ENCODE data around the gene CA4.
"Not testable (repeated sequence)": the region's sequence is repeated elsewhere in the genome, so short reads cannot be mapped to it uniquely, and the experiment has no call there.

Gene CA4

DNA sequence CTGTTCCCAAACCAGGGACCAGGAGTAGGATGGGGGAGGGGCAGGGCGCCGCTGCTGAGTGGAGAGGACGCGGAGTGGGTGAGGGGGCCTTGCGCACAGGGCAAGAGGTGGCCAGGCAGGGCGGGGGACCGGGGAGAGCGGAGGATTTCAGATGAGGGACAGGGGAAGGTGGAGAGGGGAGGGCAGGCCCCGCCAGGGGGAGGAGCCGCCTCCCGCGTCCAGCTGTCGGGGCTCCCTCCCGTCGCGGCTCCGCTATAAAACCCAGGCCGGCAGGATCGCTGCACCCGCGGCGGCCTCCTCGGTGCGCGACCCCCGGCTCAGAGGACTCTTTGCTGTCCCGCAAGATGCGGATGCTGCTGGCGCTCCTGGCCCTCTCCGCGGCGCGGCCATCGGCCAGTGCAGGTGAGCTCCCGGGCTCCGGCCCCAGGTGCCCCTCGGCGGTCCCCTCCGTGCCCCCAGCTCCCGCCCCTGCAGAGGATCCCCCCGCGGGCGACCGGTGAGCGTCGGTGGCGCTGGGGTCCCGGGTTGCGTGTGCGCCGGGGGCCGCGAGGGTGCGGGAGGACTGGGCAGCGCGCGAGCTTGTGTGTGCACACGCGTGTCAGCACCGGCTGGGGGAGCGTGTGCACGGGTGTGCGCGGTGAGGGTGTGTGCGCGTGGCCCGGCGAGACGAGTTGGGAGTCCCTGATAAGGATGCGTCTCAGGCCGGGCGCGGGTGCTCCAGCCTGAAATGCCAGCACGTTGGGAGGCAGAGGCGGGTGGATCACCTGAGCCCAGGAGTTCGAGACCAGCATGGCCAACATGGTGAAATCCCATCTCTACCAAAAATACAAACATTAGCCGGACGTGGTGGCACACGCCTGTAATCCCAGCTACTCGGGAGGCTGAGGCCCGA, at the start of gene CA4:
CA4 (plus strand) TSS at position 283 of the 892 bp plus-strand sequence; CDS start at position 345, 62 bp downstream.
- no peak for DNase-seq (ENCODE audit: low read depth, low spot score)

- not testable (repeated sequence) for DNase-seq (ENCODE audit: low read depth, low spot score)
Observed at GRCh38 chr17:60100577-60100976, 49.2 kb upstream of the CA4 start.

GRCh38 chr17:60102015-60102631, 47.6 kb upstream of the CA4 start:
- not testable (repeated sequence) for DNase-seq (ENCODE audit: low read depth, low spot score)

DNA sequence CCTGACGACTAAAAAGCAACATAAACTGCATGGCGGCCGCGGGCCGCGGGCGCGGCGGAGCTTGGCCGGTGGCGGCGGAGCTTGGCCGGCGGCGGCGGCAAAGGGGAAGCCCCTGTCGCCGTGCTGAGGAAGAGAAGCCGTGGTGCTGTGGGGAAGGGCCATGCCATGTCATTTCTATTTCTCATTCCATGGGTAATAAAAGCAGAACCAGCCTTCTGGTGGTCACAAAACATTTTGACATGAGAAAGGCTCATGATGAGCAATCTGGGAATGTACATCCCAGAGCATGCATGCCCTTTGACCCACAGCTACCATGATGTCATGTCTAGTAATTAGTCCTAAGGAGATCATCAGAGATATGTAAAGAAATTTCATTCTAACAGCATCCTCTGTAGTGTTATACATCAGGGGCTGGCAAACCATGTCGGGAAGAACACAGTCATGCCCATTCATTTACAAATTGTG, 47.1 kb upstream of the CA4 start:
- DNase-seq (ENCODE audit: low read depth, low spot score): no peak

DNA sequence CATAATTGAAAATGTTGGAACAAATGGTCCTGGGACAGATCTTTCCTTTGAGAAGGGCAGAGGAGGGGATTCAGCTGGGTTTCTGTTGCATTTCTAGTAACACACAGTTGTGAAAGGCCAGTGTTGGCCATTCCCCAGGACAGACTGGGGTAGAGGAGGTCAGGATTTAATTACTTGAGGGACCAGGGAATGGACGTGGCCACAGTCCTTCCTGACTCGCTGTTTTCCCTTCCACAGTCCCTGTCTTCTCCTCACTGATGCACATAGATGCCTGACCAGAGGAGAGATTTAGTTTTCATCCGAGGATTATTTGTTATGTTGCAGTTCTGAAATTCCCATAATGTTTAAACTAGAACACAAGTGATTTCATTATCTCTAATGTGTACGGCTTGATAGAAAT, 45.8 kb upstream of the CA4 start:
- no peak for DNase-seq (ENCODE audit: low read depth, low spot score)

GRCh38 chr17:60106340-60107059, 43.3 kb upstream of the CA4 start:
- DNase-seq (ENCODE audit: low read depth, low spot score): no peak

DNA sequence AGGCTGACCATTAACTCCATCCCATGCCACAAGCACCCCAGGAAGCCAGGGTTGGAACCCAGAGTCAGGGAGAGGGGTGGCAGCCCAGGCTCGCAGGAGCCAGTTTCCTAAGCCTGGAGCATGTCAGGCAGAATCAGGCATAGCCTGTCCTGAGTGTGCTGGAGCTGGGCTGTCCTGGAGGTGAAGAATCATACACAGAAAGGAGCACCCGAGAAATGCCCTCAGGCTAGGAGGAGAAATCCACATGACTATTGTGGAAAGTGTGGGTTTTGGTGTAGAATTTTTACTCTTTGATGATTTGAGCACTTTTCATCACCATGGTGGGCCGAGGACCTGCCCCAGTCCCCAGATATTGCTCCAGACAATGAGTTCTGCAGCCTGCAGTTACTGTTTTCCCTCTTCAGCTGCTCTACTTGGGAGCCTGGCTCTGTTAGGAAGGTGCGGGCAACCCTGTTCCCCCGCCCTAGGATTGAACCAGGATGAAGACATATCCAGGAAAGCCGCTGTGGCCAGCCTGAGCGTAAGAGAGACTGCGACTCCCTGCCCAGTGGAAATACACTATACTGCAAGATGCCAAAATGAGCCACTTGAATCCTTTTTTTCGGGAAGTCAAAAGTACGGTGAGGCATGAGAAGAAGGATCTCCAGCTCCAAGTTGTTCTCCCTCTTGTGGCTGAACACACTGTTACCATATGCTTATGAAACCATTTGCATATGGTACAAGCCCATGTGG, 42.1 kb upstream of the CA4 start:
- DNase-seq (ENCODE audit: low read depth, low spot score): no peak

GRCh38 chr17:60108309-60108708, 41.5 kb upstream of the CA4 start:
- not testable (repeated sequence) for DNase-seq (ENCODE audit: low read depth, low spot score)

- no peak for DNase-seq (ENCODE audit: low read depth, low spot score)
Observed at GRCh38 chr17:60108712-60109111, 41.1 kb upstream of the CA4 start.

GRCh38 chr17:60109161-60109560, 40.6 kb upstream of the CA4 start:
- no peak for DNase-seq (ENCODE audit: low read depth, low spot score)

DNA sequence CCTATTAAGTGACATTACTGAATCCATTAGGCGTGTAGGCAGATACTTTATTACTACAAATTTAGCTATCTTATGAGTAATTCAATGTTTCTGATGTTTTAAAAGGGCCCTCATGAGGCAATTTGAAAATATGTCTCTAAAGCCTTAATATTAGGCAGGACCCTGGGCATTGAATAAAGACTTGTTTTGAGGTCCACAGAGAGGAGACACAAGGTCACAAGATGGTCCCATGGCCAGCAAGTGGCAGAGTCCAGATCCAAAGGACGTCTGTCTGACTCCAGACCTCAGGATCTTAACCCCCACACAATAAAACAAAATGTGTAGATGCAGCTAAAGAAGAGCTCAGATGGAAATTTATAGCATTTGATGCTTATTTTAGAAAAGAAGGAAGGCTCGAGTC, 39.2 kb upstream of the CA4 start:
- no peak for DNase-seq (ENCODE audit: low read depth, low spot score)

GRCh38 chr17:60111661-60112060, 38.1 kb upstream of the CA4 start:
- DNase-seq (ENCODE audit: low read depth, low spot score): not testable (repeated sequence)

- not testable (repeated sequence) for DNase-seq (ENCODE audit: low read depth, low spot score)
Observed at GRCh38 chr17:60115364-60115763, 34.4 kb upstream of the CA4 start.

DNA sequence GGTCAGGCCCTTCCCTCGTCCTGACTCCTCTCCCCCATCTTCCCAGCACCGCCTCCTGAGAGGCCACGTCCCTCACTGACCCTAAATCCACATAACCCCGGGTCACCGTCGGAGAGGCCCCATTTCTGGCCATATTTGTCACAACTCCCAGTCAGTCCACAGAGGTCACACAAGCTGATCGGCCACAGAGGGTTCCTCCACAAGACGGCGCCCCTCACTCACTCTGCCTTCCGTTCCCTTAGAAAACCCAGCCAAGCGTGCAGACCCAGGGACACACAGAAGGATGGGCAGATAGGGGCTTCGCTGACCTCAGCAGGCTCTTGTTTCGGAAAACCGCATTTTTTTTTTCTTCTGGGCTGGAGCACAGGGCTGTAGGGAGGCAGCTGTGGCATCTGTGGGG, 33.6 kb upstream of the CA4 start:
- not testable (repeated sequence) for DNase-seq (ENCODE audit: low read depth, low spot score)

- not testable (repeated sequence) for DNase-seq (ENCODE audit: low read depth, low spot score)
Observed at GRCh38 chr17:60119162-60119561, 30.6 kb upstream of the CA4 start.

DNA sequence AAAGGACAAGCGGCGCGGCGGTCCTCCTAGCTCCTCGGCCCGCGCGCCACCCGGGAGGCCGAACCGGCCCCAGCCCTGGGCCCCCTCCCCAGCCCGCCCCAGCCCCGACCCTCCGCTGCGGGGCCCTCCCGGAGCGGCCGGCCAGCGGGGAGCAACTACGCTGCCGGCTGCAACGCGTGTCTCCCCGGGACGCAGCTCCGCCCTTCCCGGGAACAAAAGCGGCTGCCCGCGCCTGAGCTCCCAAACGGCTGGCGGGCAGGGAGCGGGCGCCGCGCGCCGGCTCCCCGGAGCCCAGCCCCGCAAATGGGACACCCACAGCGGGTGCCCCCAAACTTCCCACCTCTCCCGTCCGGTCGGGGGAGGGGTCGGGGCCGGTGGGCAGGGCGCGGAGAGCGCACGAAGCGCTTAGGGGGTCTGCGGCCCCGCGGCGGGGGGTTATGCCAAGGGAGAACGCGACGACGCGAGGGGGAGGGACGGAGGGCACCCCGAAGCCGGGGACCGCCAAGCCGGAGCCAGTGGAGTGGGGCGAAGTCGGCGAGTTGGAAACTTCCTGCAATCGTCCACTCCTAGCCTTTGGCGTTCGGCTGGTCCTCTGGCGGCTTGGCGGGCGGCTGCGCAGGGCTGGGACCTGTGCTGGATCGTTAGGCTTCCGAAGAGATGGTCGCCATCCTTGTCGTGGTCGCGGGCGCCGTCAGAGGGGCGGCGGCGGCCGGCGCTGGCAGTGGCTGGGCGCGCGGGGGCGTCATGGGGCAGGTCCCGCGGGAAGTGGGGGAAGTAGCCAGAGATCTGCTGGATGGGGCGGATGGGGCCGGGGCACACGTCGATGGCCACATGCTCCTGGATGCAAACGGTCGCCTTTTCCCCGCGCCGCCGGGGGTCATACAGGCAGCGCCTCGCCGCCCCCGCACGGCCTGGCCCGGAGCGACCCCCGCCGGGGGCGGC, 29.7 kb upstream of the CA4 start:
- not testable (repeated sequence) for DNase-seq (ENCODE audit: low read depth, low spot score)

DNA sequence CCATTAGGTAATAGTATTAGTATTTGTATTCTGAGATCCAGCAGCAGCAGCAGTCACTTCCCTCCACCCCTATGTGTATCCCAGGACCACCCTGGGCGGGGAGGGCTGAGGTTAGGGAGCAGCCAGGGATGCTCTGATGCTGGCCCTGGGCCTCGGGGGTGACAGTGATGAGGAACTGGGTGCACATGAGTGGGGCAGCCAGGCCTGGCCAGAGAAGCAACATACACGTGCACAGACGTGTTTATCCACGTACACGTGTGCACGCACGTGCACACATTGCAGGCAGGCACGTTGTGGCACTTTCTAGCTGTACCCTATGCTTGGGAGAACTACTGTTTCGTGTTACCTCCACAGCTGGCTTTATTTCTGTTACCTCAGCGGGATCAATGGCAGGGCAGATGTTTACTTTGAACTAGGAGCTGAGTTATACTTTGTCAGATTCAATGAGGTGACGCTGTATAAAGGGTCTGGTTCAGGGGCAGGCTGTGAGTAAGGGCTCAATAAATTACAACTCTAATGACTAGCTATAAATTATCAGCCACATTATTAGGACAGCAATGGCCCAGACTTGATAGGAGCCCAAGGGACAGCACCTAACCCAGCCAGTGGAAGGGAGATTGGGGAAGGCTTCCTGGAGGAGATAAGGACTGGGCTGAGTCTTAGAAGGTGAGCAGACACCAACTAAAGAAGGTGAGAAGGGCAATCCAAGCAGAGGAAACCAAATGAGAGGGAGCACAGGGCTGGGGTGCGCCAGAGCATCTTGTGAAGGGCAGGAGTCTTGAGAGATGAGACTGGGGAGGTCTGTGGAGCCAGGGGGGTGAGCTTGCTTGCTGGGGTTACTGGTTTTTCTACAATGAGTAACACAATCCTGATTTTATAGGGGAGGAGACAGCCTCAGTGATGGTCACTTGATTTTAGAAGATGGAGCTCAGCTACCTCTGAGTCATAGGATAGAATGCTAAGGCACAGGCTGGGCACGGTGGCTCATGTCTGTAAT, 22.4 kb upstream of the CA4 start:
- DNase-seq (ENCODE audit: low read depth, low spot score): no peak

- no peak for DNase-seq (ENCODE audit: low read depth, low spot score)
Observed at GRCh38 chr17:60128171-60128859, 21.5 kb upstream of the CA4 start.

DNA sequence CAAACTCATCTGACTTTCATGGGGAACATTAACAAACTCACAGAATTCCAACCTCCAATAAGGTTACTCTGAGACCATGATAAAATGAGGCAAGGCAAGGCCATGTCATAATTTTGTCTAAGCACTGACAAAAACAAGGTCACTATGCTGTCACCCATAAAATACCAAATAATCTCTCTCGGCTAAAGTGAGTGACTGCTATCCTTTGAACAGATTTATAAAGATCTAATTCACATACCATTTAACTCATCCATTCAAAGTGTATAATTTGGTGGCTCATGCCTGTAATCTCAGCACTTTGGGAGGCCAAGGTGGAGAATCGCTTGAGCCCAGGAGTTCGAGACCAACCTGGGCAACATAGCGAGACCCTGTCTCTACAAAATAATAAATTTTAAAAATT, 20.6 kb upstream of the CA4 start:
- DNase-seq (ENCODE audit: low read depth, low spot score): no peak

Data from brain pericyte (primary cell).